CD4-positive, alpha-beta T cell treated with Interleukin-4 for 4 hours (primary cell): Measurements from ENCODE around the gene SLC27A1.

Experiments used
- DNase-seq: peaks from one replicate; pipeline ENCODE4 v3.0.0-alpha.2; 2020

The SLC27A1 gene

DNA sequence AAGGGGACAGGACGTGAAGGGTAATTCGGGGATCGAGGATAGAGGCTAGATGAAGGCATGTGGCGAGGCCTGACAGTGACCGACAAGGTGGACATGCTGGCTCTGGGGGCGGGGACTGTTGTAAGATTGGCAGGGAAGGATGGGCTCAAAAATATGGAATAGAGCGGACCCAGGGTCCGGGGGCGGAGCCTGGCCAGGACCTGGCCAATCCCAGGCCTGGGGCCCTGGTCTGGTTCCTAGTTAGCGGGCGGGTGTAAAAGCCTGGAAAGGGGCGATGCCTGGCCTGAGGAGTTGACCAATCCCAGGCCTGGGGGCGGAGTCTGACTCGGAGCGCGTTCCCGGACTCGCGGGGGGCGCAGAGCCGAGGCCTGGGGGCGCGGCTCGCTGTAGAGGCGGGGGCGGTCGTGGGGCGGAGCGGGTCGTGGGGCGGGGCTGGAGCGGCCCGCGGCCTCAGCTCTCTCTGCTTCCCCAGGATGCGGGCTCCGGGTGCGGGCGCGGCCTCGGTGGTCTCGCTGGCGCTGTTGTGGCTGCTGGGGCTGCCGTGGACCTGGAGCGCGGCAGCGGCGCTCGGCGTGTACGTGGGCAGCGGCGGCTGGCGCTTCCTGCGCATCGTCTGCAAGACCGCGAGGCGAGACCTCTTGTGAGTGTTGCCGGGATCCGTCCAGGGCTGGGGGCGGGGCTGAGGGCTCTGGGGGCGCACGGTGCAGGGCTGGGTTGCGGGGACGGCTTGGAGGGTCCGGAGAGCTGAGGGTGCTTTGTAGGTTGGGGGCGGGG lies at the start of gene SLC27A1:
SLC27A1 (plus strand) TSS at position 457 of the 774 bp plus-strand sequence; CDS start at position 474, 17 bp downstream.
- peak; percentile 93 for DNase-seq

DNA sequence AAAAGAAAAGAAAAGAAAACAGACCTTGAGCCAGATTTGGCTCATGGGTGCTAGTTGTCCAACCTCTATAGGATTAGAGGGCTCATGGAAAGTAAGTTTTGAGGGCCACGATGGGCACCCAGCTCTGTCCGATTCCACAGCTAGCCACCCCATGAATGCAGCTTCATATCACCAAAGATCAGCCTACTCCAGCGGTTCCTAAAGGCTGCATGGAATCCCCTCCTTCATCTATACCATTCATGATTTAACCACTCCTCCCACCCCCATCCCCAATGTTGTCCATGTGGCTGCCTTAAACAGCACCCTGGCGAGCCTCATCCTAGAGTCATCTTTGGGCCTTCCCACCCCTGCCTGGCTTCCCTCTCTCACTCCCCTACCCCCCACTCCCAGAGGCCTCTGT lies 48.4 kb upstream of the SLC27A1 start:
- DNase-seq, result no peak

DNA sequence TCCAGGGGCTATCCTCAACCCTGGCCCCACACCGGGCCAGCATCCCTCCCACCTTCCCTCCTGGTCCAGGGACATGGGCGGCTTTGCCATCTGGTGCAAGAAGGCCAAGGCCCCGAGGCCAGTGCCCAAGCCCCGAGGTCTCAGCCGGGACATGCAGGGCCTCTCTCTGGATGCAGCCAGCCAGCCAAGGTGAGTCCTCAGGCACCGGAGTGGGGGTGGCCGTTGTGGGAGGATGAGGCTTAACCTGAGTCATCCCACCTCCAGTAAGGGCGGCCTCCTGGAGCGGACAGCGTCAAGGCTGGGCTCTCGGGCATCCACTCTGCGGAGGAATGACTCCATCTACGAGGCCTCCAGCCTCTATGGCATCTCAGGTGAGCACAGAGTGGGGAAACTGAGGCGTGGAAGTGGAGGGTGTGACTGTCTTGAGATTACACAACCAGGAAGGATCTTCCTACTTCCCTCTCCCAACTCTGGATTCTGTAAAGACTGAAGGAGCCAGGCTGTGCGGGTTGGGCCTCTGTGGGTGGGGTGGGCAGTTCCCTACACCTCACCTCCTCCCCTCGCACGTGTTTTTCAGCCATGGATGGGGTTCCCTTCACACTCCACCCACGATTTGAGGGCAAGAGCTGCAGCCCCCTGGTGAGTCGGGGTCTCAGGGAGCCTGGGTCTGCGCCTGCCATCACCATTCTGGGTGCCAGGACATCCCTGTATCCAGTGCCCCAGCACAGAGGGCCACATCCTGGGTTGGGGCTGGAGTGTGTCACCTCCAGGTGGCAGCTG lies 46.7 kb upstream of the SLC27A1 start:
- DNase-seq, result no peak

DNA sequence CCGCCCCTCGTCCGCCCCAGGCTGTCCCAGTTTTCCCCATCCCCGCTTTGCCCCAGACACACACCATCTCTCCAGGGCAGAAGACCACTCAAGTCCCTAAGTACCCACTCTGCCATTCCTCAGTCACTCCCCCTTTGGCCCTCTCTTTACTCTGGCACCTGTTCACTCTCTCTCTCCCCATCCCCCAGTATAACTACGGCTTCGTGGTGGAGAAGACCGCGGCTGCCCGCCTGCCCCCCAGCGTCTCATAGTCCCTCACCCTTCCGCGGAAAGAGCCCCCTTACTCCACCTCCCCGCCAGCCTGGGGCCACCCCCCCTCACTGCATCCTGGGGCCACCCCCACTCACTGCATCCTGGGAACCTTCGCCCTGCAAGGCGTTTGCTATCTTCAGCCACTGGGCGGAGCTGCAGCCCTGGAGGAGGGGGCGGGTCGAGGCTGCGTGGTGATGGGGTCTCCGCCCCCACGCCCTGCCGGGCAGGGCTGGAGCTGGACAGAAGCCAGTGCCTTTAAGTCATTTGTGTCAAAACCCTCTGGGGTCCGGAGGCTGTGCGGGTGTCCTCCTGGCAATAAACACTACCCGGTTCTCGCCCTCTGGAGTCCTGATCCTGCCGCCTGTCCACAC lies 45.5 kb upstream of the SLC27A1 start:
- DNase-seq, result no peak

DNA sequence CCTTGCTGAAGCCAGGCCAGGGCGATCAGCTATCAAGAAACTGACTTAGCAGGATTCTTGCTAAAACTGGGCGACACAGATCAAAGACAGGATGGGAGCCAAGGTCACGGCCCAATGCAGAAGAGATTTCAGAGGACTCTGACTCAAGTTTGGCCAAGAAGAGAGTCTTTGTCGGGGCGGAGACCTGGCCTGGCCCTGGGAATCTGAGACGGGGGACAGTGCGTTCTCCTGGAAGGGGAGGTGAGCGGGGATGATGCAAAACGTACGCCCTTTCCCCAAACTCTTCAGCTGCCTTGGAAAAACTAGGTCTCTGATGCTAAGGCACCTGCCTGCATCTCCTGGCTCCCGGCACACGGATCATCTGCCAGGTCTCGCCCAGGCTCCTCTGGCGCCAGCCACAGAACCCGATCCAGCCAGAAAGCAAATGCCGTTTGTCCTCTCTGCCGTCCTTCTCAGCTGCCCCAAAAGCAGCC lies 40.6 kb upstream of the SLC27A1 start:
- DNase-seq, result no peak

DNA sequence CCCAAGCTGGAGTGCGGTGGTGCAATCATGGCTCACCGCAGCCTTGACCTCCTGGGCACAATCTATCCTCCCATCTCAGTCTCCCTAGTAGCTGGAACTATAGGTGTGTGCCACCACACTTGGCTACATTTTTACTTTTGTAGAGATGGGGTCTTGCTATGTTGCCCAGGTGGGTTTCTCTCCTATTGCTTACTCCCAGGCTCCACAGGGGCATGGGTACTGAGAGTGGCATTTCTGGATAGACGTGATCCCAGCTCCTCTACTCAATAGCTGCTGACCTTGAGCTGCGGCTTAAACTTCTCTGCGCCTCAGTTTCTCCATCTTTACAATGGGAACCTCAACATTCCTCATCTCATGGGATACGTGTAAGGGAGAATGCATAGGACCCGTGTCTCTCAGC lies 38.9 kb upstream of the SLC27A1 start:
- no peak for DNase-seq

DNA sequence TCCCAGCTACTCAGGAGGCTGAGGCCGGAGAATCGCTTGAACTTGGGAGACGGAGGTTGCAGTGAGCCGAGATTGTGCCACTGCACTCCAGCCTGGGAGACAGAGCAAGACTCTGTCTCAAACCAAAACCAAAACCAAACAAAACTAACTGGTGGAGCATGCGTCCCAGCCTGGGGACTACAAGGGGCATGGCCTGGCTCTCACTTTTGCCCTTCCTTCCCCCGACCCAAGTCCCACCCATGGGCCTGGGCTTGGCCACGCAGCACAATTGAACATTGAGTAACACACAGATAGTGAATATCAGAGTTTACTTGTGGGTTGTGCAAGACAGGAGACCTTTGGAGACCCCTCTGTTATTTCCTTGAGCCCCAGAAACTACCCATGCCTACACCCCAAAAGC lies 35.1 kb upstream of the SLC27A1 start:
- no peak for DNase-seq

DNA sequence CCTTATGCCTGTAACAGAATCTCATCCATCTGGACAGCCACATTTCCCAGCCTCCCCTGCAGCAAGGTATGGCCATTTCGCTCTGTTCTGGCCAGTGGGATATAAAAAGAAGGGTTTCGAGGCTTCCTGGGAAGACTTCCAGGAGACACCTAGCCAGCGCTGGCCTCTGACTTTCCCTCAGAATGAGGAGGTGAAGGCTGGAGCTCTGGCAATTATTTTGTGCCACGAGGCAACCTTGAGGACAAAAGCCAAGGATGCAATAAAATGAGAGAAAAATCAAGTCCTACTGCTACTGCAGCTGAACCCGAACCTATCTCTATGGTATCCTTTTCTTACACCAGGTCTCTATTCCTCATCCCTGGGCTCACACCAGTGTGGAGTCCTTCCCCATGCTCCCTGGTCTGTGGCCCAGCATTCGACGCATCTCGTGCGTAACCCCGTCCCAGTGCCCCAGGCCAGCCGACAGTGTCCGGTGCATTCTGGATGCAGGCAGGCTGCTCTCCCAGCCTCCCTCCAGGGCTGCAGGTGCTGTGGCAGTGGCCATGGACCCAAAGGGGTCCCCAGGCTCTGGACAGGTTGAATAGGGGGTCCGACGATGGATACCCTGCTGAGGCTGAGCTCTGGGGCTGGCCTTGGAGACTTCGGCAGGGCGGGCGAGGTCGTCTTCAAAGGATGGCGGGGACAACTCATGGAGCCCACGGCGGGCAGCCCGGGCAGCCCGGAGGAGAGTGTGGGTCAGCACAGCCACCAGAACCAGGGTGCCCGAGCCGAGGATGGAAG lies 34.0 kb upstream of the SLC27A1 start:
- DNase-seq, result no peak

DNA sequence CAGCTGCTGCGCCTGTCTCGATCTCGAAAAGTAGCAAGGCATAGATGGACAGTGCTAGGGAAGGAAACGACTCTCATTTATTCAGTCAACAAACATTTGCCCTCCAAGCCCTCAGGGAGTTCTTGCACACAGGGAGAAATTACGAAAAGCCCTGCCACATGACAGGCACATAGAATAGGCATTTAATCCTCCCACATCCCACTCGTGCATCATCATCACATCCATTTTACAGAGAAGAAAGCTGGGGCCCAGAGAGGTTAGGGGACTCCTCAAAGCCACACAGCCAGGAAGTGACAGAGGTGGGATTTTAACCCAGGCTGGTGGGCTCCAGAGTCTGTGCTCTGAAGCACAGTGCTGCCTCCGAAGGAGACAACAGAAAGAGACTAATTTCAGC lies 33.5 kb upstream of the SLC27A1 start:
- DNase-seq, result no peak

DNA sequence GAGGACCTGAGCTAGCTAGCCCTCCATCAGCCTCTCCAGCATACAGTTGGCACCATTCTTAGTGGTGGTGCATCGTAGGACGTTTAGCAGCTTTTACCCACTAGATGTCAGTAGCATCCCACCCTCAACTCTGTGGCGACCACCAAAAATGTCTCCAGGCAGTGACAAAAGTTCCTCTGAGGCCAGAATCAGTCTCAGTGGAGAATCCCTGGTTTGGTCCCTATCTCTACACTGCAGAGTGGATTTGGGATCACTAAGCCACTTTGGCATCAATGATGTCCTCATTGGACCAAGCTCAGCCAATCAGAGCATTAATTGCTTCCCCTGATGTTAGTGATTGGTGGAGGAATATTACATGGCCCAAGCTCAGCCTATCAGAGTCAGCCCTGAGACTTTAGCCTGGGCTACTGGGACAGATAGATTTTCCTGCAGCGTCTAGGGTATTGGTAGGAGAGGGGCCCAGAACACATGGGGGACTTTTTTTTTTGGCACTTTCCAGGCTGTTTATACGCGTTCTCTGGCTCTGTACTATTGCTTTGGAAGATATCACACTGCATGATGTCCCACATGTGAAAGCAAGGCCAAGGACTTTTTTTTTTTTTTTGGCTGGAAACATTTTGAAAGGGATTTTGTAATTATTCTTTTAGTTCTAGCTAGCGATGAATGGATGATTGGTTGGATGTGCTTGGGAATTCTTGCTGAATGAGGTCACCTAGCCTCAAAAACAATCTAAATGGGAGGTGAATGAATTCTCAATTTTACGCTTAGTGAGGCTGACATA lies 28.9 kb upstream of the SLC27A1 start:
- peak; percentile 12 for DNase-seq

DNA sequence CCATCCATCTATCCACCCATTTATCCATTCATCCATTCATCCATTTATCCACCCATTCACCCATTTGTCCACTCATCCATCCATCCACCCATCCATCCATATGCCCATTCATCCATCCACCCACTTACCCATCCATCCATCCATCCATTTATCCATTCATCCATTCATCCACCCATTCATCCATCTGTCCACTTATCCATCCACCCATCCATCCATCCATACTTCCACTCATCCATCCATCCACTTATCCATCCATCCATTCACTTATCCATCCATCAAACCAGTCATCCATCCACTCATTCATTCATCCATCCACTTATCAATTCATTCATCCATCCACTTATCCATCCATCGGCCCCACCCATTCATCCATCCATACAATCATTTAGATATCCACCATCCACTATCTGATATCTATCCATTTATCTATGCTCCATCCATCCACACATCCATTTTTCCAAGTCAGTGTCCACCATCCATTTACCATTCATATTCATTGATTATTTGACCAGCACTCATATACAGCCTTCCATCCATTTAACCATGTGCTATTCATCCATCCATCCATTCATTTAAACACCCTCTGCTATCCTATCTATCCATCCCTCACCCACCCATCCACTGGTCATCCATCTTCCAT lies 24.7 kb upstream of the SLC27A1 start:
- no peak for DNase-seq

DNA sequence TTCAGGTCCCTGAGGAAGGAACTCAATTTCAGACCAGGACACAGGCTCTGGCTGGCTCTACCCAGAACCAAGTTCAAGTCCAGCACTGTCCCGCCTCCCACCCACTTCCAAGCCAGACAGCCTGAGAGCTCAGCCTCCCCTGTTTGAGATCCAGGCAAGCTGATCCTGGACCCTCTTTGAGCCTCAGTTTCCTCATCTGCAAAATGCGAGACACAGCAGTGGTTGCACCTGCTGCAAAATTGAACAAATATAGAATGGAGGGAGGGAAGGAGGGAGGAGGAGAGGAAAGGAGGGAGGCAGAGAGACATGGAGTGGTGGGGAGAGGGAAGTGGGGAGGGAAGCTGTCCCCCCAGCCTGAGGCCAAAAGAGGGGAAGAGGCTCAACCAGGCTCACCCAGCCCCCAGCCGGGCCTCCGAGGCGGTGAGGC lies 22.6 kb upstream of the SLC27A1 start:
- DNase-seq, result no peak

DNA sequence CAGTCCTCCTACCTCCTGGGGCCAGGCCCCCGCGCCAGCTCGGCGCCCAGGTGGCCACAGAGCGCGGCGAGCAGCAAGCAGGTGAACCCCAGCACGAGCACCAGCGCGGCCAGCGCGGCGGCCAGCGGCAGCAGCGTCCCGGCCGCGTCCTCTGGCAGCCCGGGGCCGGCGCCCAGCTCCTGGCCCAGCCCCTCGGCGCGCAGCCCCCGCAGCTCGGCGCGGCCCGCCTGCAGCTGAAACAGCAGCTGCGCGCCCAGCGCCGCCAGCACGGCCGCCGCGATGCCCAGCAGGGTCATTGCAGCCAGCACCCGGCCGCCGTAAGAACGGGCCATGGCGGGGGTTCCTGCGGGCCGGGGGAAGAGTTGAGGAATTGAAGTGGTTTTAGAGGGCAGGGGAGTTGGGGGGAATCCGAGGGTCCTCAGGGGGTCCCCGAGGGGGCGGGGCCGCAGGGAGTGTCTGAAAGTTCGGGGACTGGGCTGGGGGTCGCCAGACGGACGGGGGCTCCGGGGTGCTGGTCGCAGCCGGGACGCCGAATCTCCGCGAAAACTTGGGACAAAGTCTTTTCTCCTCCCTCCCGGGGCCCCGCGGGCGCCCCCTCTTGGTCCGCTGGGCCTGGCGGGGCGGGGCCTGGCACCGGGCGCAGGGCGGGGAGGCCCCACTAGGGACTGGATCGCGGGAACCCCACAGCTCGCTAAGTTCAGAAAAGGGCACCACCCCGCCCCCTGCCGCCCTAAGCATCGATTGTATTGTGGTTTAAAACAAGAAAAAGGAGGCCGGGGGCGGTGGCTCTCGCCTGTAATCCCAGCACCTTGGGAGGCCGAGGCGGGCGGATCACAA lies 22.0 kb upstream of the SLC27A1 start, which contains the start of gene TMEM221:
TMEM221 (minus strand) TSS at position 538 of the 837 bp plus-strand sequence; CDS start at position 332, 206 bp downstream.
- DNase-seq, result peak; percentile 43

DNA sequence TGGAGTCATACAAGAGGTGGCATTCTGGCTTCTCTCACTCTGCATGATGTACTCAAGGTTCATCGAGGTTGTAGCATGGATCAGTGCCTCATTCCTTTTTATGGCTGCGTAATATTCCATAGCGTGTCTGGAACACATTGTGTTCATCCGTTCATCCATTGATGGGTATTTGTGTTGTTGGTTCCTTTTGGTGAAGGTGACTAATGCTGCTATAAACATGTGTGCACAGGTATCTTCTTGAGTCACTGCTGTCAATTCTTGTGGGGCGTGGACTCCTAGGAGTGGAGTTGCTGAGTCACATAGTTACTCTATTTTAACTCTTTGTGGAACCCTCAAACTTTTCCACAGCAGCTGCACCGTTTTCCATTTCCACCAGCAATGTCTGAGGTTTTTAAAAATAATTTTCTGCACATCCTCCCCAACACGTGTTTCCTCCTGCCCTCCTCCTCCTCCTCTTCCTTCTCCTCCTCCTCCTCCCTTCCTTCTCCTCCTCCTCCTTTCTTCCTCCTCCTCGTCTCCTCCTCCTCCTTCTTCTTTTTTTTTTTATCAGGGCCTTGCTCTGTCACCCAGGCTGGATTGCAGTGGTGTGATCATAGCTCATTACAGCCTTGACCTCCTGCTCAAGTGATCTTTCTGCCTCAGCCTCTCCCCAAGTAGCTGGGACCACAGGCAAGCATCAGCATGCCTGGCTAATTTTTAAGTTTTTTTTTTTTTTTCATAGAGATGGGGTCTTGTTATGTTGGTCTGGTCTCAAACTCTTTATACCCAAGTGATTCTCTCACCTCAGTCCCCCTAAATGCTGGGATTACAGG lies 19.9 kb upstream of the SLC27A1 start:
- peak; percentile 54 for DNase-seq

DNA sequence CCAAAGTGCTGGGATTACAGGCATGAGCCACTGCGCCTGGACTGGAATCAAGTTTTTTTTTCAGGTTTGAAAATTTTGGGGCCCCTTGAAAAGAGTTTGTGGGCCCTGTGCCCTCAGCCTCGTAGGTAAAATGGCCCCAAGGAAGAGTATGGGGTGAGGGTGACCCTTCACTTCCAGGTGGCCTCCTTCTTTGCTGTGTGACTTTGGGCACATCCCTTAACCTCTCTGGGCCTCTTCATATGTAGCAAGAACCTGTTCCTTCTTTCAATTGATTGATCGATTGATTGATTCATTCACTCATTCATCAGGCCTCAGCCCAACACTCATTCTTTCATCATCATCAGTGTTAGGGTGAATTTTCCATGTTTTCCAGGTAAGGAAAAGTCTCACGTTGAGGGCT lies 18.5 kb upstream of the SLC27A1 start:
- DNase-seq, result no peak

DNA sequence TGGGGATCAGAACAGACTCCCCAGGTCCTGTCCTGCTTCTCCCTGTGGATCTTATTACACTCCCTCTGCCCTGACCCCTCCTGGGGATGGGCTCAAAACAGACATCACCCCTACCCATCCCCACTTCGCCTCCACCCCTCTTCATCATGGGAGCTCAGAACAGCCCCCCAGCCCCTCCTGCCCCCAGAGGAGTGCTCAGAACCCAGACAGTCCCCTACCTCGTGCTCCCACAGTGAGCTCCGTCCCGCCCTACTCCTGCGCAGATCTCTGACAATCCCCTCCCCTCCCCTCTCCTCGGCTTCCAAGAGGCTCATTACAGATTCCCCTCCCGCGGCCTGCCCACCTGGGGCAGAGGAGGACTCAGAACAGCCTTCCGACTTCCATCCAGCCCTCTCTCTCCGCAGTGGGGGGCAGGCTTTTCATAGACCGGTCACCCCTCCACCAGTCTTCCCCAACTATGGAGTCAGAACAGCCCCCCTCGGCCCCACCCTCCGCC lies 15.7 kb upstream of the SLC27A1 start:
- DNase-seq, result no peak

DNA sequence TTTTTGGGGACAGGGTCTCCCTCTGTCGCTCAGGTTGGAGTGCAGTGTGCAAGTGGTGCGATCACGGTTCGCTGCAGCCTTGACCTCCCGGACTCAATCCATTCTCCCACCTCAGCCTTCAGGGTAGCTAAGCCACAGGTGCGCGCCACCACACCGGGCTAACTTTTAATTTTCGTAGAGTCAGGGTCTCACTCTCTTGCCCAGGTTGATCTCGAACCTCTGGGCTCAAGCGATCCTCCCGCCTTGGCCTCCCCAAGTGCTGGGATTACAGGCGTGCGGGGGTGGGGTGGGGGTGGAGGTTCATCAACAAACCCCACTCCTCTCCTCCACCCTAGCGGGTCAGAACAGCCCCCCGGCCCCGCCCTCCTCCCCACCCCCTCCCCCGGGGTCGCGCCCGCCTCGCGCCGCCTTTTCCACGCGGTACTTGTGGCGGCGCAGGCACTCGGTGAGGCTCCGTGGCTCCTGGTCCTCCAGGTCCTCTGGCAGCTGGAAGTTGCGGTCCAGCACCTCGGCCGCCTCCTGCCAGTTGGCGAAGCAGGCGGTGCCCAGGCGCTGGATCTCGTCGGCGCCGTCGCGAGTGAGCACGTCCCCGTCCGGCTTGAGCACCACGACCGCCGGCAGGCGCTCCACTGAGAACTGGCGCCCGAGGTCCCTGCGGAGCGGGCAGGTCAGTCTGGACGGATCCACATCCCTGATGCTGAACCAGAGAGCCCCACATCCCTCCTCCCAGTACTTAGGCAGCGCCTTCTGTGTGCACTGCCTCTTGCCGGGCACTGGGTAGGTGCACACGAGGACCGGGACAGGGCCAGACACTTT lies 14.8 kb upstream of the SLC27A1 start:
- DNase-seq, result no peak

DNA sequence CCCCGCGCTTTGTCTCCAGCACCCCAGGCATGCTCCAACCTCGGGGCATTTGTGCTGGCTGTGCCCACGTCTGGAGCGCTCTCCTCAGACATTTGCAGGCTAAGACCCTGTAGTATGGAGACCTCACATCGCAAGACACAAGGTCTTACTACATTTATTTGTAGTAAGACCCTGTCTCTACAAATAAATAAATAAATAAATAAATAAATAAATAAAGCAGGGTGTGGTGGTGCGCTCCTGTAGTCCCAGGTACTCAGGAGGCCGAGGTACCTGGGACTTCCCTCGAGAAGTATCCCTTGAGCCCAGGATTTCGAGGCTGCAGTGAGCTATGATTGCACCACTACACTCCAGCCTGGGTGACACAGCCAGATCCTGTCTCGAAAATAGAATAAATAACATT lies 14.2 kb upstream of the SLC27A1 start:
- DNase-seq, result no peak
